K562 treated with DMSO at 1 percent for 12 hours (cell line): ENCODE results near the gene KRTAP10-6. TPM values are rescaled to one million over a fixed set of nuclear protein-coding genes. Genes with fewer than 3 reads are reported as not detected.

Experiments used
- total RNA-seq: library from RNA; unstranded; fragments of 300-600 nt; gene quantifications from 2 replicates; pipeline ENCODE4 v1.2.3, GENCODE V29; 2022; ENCODE audit not compliant: insufficient read depth

Gene KRTAP10-6
- total RNA-seq, result not detected in 2 replicates

GRCh38 chr21:44592446-44593311, at the start of gene KRTAP10-6:
Gene KRTAP10-6, minus strand, starts transcription at chr21:44592505. Its CDS starts 21 bp downstream, at chr21:44592484.

GRCh38 chr21:44637018-44637850, 44.9 kb upstream of the KRTAP10-6 start, which contains the start of gene KRTAP10-10:
Gene KRTAP10-10, plus strand, starts transcription at chr21:44637356. Its CDS starts 62 bp downstream, at chr21:44637418.

GRCh38 chr21:44626673-44627143, 34.4 kb upstream of the KRTAP10-6 start, which contains the start of gene KRTAP10-9:
Gene KRTAP10-9, plus strand, starts transcription at chr21:44627093. Its CDS starts 79 bp downstream, at chr21:44627172.

GRCh38 chr21:44612029-44612486, 19.8 kb upstream of the KRTAP10-6 start, which contains the start of gene KRTAP10-8:
Gene KRTAP10-8, plus strand, starts transcription at chr21:44612079. Its CDS starts 22 bp downstream, at chr21:44612101.

GRCh38 chr21:44600118-44600978, 8.0 kb upstream of the KRTAP10-6 start, which contains the start of gene KRTAP10-7:
Gene KRTAP10-7, plus strand, starts transcription at chr21:44600597. Its CDS starts 25 bp downstream, at chr21:44600622.

GRCh38 chr21:44580231-44580821, 12.0 kb downstream of the KRTAP10-6 start, which contains the start of gene KRTAP10-5:
Gene KRTAP10-5, minus strand, starts transcription at chr21:44580604. Its CDS starts 26 bp downstream, at chr21:44580578.

GRCh38 chr21:44573630-44574456, 18.5 kb downstream of the KRTAP10-6 start, which contains the start of gene KRTAP10-4:
Gene KRTAP10-4, plus strand, starts transcription at chr21:44573729. Its CDS starts 30 bp downstream, at chr21:44573759.

GRCh38 chr21:44558695-44559094, 33.6 kb downstream of the KRTAP10-6 start, which contains the start of gene KRTAP10-3:
Gene KRTAP10-3, minus strand, starts transcription at chr21:44558795. Its CDS starts 80 bp downstream, at chr21:44558715.

GRCh38 chr21:44551340-44551961, 40.9 kb downstream of the KRTAP10-6 start, which contains the start of gene KRTAP10-2:
Gene KRTAP10-2, minus strand, starts transcription at chr21:44551505. Its CDS starts 47 bp downstream, at chr21:44551458.

Other genes with a start within 250 kb of the KRTAP10-6 start
- 3.7 and 5.5 TPM in 2 replicates for gene TRPM2, start 238.9 kb downstream of the KRTAP10-6 start, total RNA-seq
- not detected in 2 replicates for gene LRRC3, start 137.0 kb downstream of the KRTAP10-6 start, total RNA-seq
- not detected in 2 replicates for gene KRTAP10-1, start 52.3 kb downstream of the KRTAP10-6 start, total RNA-seq
- gene KRTAP10-2, start 41.0 kb downstream of the KRTAP10-6 start, total RNA-seq, result not detected in 2 replicates
- not detected in 2 replicates for gene KRTAP10-3, start 33.7 kb downstream of the KRTAP10-6 start, total RNA-seq
- gene KRTAP10-4, start 18.8 kb downstream of the KRTAP10-6 start, total RNA-seq, result not detected in 2 replicates
- gene KRTAP10-5, start 11.9 kb downstream of the KRTAP10-6 start, total RNA-seq, result not detected in 2 replicates
- not detected in 2 replicates for gene KRTAP10-7, start 8.1 kb upstream of the KRTAP10-6 start, total RNA-seq
- not detected in 2 replicates for gene KRTAP10-8, start 19.6 kb upstream of the KRTAP10-6 start, total RNA-seq
- not detected in 2 replicates for gene KRTAP10-9, start 34.6 kb upstream of the KRTAP10-6 start, total RNA-seq
- not detected in 2 replicates for gene KRTAP10-10, start 44.9 kb upstream of the KRTAP10-6 start, total RNA-seq
- gene KRTAP10-11, start 53.9 kb upstream of the KRTAP10-6 start, total RNA-seq, result not detected in 2 replicates
- not detected in 2 replicates for gene KRTAP12-4, start 62.2 kb upstream of the KRTAP10-6 start, total RNA-seq
- not detected in 2 replicates for gene KRTAP12-3, start 65.4 kb upstream of the KRTAP10-6 start, total RNA-seq
- not detected in 2 replicates for gene KRTAP12-2, start 74.4 kb upstream of the KRTAP10-6 start, total RNA-seq
- not detected in 2 replicates for gene KRTAP12-1, start 89.7 kb upstream of the KRTAP10-6 start, total RNA-seq
- not detected in 2 replicates for gene KRTAP10-12, start 104.7 kb upstream of the KRTAP10-6 start, total RNA-seq
- not detected in 2 replicates for gene TSPEAR, start 119.1 kb upstream of the KRTAP10-6 start, total RNA-seq
- gene UBE2G2, start 209.3 kb upstream of the KRTAP10-6 start, total RNA-seq, result 28.6 and 106 TPM in 2 replicates
- 71.5 and 102 TPM in 2 replicates for gene SUMO3, start 225.6 kb upstream of the KRTAP10-6 start, total RNA-seq